GM20000 (cell line): ENCODE data around the gene EPDR1.

Experiments used
- DNase-seq: peaks from one replicate; pipeline ENCODE4 v3.0.0; 2012; ENCODE audit warnings: low spot score
- TF ChIP-seq, protein P1 (sequence below): IDR thresholded peaks from 2 replicates; pipeline ENCODE4 v1.5.1; 2012; ENCODE audit warnings: mild to moderate bottlenecking, control low read depth; ENCODE audit errors: extremely low read depth, missing control alignments

EPDR1 gene

DNA sequence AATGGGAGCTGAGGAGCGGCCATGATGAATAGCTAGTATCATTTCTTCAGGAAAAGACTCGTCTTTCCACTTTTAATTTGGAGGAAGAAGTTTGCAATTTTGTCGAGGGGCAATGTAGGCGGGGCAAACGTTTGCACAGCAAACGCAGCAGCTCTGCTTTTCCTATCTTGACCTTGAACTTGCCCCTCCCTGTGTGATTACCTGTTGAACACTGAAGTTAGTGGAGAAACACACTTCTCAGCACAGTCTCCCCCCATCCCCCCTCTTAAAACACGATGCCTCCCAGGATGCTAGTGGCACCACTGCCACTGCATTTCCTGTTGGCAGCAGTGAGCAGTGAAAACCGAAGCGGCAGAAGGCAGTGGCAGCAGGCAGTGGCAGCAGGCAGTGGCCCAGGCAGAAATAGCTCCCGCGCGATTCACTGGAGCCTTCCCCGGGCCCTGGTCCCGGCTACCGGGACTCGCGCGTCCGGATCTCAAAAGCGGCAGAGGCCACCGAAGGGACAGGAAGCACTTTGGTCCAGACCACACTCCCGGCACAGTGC, at the start of gene EPDR1:
Gene EPDR1, plus strand, starts transcription at position 336 of the 544 bp plus-strand sequence. CDS start 300 bp downstream, outside the sequence.
- TF ChIP-seq, protein P1, sequence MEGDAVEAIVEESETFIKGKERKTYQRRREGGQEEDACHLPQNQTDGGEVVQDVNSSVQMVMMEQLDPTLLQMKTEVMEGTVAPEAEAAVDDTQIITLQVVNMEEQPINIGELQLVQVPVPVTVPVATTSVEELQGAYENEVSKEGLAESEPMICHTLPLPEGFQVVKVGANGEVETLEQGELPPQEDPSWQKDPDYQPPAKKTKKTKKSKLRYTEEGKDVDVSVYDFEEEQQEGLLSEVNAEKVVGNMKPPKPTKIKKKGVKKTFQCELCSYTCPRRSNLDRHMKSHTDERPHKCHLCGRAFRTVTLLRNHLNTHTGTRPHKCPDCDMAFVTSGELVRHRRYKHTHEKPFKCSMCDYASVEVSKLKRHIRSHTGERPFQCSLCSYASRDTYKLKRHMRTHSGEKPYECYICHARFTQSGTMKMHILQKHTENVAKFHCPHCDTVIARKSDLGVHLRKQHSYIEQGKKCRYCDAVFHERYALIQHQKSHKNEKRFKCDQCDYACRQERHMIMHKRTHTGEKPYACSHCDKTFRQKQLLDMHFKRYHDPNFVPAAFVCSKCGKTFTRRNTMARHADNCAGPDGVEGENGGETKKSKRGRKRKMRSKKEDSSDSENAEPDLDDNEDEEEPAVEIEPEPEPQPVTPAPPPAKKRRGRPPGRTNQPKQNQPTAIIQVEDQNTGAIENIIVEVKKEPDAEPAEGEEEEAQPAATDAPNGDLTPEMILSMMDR, result no peak
- DNase-seq, result peak; percentile 46

- no peak for DNase-seq
- TF ChIP-seq, protein P1, result no peak
These were observed 38.4 kb upstream of the EPDR1 start for GRCh38 chr7:37882086-37882485.

DNA sequence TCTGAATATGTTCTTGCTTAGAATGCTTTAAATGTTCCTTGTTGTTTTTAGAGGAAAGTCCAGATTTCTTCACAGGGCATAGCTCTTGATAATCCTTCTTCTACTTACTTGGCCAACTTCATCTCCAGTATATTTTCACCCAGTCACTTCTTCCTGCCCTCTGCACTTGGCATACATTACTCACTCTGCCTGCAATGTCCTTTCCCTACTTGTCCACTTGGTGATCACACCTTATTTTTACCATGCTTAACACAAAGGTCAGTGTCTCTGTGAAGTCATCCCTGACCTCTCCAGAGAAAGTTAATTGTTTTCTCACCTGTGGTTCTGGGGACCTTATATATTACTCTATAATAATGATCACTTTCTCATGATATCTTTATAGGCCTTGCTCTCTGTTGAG, 27.1 kb upstream of the EPDR1 start:
- TF ChIP-seq, protein P1, result no peak
- no peak for DNase-seq

DNA sequence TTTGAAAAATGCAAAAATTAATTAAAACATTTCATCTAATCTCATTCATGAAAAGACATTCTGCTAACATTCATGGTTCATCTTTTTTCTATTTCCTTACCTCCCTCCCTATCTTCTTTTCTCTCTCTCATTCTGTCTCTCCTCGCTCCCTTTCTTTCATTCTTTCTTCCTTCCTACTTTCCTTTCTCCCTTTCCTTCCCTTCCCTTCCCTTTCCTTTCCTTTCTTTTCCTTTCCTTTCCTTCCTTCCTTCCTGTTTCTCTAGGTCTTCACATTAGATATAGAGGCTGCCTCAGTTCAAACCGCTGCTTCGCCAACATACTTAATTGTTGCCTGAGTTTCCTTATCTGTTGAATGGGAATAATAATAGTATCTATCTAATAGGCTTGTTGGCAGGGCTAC, 25.8 kb upstream of the EPDR1 start:
- TF ChIP-seq, protein P1, result no peak
- DNase-seq, result no peak

DNA sequence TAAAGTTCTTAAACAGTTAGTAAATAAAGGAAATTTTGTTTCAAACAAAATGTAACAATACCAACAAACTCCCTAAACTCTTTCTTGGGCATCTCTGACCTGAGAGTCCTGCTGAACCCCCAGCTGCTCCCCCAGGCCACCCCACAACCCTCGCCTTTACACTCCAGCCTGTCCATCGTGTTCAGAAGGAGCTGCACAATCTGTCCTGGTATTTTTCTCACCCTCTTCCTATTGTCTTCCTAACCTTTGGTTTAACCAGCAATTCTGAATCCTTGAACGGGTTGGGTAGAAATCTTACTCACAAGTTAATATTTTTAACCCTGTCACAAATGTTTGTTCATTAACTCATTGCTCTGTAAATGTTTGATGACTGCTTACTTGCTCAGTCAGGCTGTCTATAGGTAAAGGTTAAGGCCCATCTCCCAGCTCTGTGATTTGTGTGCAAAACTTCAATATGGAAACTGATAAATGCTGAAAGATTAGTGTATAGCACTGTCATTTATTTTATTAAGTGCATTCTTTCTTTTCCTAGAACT, 20.7 kb upstream of the EPDR1 start:
- DNase-seq, result no peak
- TF ChIP-seq, protein P1, result no peak

- TF ChIP-seq, protein P1, result no peak
- DNase-seq, result peak; percentile 30
These were observed 19.1 kb upstream of the EPDR1 start for GRCh38 chr7:37901236-37901827.

DNA sequence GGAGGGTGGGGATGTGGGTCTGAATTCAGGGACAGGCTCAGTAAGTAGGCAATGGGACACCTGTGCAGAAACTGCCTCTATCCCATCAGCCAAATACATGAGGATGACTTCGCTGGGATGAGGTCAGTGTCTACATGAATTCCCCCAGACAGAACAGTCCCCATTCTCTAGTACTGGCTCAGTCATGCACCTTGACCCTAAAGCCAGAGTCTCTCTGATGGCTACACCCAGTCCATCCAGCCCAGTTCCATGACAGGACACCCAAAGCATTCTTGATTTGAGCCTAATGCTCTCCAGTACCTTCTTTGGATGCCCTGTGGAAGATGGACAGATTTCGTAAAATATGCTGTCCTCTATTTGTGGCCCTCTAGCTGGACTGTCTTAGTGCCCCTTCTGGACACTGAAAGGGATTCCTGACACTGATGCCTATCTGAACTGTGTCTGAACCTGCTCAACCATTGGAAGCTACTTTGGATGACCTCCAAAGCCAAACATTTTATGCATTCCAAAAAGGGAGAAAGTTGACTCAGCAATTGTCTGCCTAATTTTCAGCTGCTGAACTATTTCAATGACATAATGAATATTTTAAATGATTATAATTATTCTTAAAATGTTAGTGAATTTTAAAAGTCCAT, 18.4 kb upstream of the EPDR1 start:
- DNase-seq, result no peak
- TF ChIP-seq, protein P1, result no peak
